ENCODE data around the gene JCAD.

The JCAD gene

DNA sequence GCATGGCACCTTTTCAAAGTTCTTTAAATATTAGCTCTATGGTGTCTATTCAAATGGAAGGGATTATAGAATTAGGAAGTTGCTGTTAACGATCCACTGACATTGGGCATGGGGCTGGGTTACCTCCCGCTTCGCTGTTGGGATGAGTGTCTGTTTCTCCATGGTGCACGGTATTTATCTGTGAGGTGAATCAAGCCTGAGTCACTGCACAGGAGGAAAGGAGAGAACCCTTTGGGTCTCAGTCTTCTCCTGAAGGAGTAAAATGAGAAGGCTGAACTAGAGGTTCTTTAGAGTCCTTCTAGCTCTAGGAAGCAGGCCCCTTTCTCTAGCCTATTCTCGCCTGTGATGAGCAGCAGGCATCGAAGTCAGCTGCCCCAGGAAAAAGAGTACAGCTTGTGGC is 7.3 kb downstream of the JCAD start:
- H3F3A ChIP-seq (ENCODE audit: low read depth), result no peaks in the 10 kb centered on the region

DNA sequence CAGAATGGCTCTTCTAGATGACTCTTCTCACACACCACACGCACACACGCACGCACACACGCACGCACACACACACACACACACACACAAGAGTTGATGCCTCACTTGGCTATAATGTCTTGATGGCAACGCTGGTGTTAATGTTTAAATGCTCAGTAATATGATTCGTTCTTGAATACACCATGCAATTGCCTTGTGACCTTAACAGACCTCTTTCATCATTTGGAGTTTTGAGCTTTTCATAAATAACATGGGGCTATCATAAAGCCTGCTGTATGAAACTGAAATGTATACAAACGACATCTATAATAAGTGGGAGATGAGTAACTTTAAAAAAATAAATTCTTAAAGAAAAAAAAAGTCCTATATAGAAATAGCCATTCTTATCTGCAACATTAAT is 8.2 kb downstream of the JCAD start:
- no peak overlapping the region for H3K4me3 ChIP-seq (ENCODE audit: low read length, poor library complexity, severe bottlenecking)
- peaks cover 32% of the 10 kb centered on the region for H3K4me1 ChIP-seq (ENCODE audit: insufficient read depth, low read length, poor library complexity, severe bottlenecking)
- no peaks in the 10 kb centered on the region for H3K9me3 ChIP-seq (ENCODE audit: insufficient read depth, low read depth, low read length)
- no peaks in the 10 kb centered on the region for H3K36me3 ChIP-seq (ENCODE audit: insufficient read depth, low read length)
- H3K9me2 ChIP-seq (replicated peaks; ENCODE audit: low read depth, low read length), result no peaks in the 10 kb centered on the region
- no peak overlapping the region for H3K4me2 ChIP-seq (ENCODE audit: low read depth, low read length, poor library complexity, severe bottlenecking)
- no peak overlapping the region for H2AFZ ChIP-seq (ENCODE audit: low read length)
- H3F3A ChIP-seq (ENCODE audit: low read depth), result no peaks in the 10 kb centered on the region
- H4K20me1 ChIP-seq (ENCODE audit: insufficient read depth, low read length, poor library complexity, severe bottlenecking), result no peaks in the 10 kb centered on the region
- H3K79me2 ChIP-seq (ENCODE audit: insufficient read depth, low read length), result no peaks in the 10 kb centered on the region
- no peaks in the 10 kb centered on the region for H3K27me3 ChIP-seq (ENCODE audit: insufficient read depth, low read length, poor library complexity, severe bottlenecking)
- H3K9ac ChIP-seq (ENCODE audit: low read depth, low read length, poor library complexity, severe bottlenecking), result no peak overlapping the region
- TF ChIP-seq CTCF (conservative IDR thresholded peaks at IDR 0.05; ENCODE audit: low read length), result no peak
- TF ChIP-seq EZH2phosphoT487 (IDR thresholded peaks at IDR 0.05; ENCODE audit: borderline replicate concordance), result no peak

More for the DNA sequence above, 7.3 kb downstream of the JCAD start:
- Histone ChIP-seq H3K79me2 (ENCODE audit: insufficient read depth, low read length) (no peaks in the 10 kb centered on the region), H3K4me3 (ENCODE audit: low read length, poor library complexity, severe bottlenecking) (no peak overlapping the region), H3K36me3 (ENCODE audit: insufficient read depth, low read length) (no peaks in the 10 kb centered on the region), H3K4me2 (ENCODE audit: low read depth, low read length, poor library complexity, severe bottlenecking) (no peak overlapping the region), H3K4me1 (ENCODE audit: insufficient read depth, low read length, poor library complexity, severe bottlenecking) (peaks cover 32% of the 10 kb centered on the region), H3K9ac (ENCODE audit: low read depth, low read length, poor library complexity, severe bottlenecking) (no peak overlapping the region), H2AFZ (ENCODE audit: low read length) (no peak overlapping the region), H3K9me2 (replicated peaks; ENCODE audit: low read depth, low read length) (no peaks in the 10 kb centered on the region), H3K27me3 (ENCODE audit: insufficient read depth, low read length, poor library complexity, severe bottlenecking) (no peaks in the 10 kb centered on the region), H4K20me1 (ENCODE audit: insufficient read depth, low read length, poor library complexity, severe bottlenecking) (no peaks in the 10 kb centered on the region), H3K9me3 (ENCODE audit: insufficient read depth, low read depth, low read length) (no peaks in the 10 kb centered on the region)
- TF ChIP-seq EZH2phosphoT487 (IDR thresholded peaks at IDR 0.05; ENCODE audit: borderline replicate concordance) (no peak), CTCF (conservative IDR thresholded peaks at IDR 0.05; ENCODE audit: low read length) (no peak)

- Histone ChIP-seq H2AFZ (ENCODE audit: low read length) (no peak overlapping the region), H3K4me1 (ENCODE audit: insufficient read depth, low read length, poor library complexity, severe bottlenecking) (peaks cover 33% of the 10 kb centered on the region), H3K27me3 (ENCODE audit: insufficient read depth, low read length, poor library complexity, severe bottlenecking) (no peaks in the 10 kb centered on the region), H4K20me1 (ENCODE audit: insufficient read depth, low read length, poor library complexity, severe bottlenecking) (no peaks in the 10 kb centered on the region), H3K9me2 (replicated peaks; ENCODE audit: low read depth, low read length) (no peaks in the 10 kb centered on the region), H3K9me3 (ENCODE audit: insufficient read depth, low read depth, low read length) (no peaks in the 10 kb centered on the region), H3K36me3 (ENCODE audit: insufficient read depth, low read length) (no peaks in the 10 kb centered on the region), H3F3A (ENCODE audit: low read depth) (no peaks in the 10 kb centered on the region), H3K4me3 (ENCODE audit: low read length, poor library complexity, severe bottlenecking) (no peak overlapping the region), H3K9ac (ENCODE audit: low read depth, low read length, poor library complexity, severe bottlenecking) (no peak overlapping the region), H3K4me2 (ENCODE audit: low read depth, low read length, poor library complexity, severe bottlenecking) (no peak overlapping the region), H3K79me2 (ENCODE audit: insufficient read depth, low read length) (0 out of 2 replicates have a peak, but pooled peaks cover 3% of the 10 kb centered on the region)
- TF ChIP-seq CTCF (conservative IDR thresholded peaks at IDR 0.05; ENCODE audit: low read length), result no peak
- TF ChIP-seq EZH2phosphoT487 (IDR thresholded peaks at IDR 0.05; ENCODE audit: borderline replicate concordance), result no peak
These were observed 9.0 kb downstream of the JCAD start for GRCh38 chr10:30050411-30050810.
